HEK293 (cell line): ENCODE measurements around the gene STK26.
A peak's percentile ranks its signal among the peaks of the same experiment; 100 is the strongest.
"Not testable (repeated sequence)": the region's sequence is repeated elsewhere in the genome, so short reads cannot be mapped to it uniquely, and the experiment has no call there.

Experiments used
- CTCF ChIA-PET: fragments of 350-600 bp; formaldehyde crosslinking; extraction: SDS; loops from one replicate; lab custom pipeline; 2021; ENCODE audit warnings: antibody characterized with exemption; lab: Yijun Ruan, JAX
- POLR2A ChIA-PET: fragments of 300-600 bp; formaldehyde crosslinking; extraction: SDS; loops from one replicate; lab custom pipeline; 2020; ENCODE audit warnings: antibody characterized with exemption, inconsistent platforms; lab: Yijun Ruan, JAX
- H3K27ac ChIP-seq: fragments of 200-500 bp; sonication (Bioruptor generic); 2 replicates; pipeline ENCODE4 v1.5.1; 2014; ENCODE audit warnings: low read depth, low read length, control low read depth, inconsistent platforms; ENCODE audit errors: extremely low read depth
- H3K36me3 ChIP-seq, 2 experiments: fragments of 200-500 bp in 1 of 2; sonication (Bioruptor generic) in 1 of 2; 1 replicate in 1 of 2; 2 replicates in 1 of 2; pipeline ENCODE4 v1.5.1; 2014 to 2017; ENCODE audit warnings: inconsistent platforms in 2 of 2, low read length in 2 of 2; ENCODE audit not compliant: control insufficient read depth in 2 of 2, insufficient read depth in 1 of 2
- H3K4me1 ChIP-seq: fragments of 200-500 bp; sonication (Bioruptor generic); 2 replicates; pipeline ENCODE4 v1.5.1; 2014; ENCODE audit warnings: mild to moderate bottlenecking, low read length, inconsistent platforms; ENCODE audit not compliant: control insufficient read depth, insufficient read depth
- H3K4me3 ChIP-seq: 2 replicates; pipeline ENCODE4 v1.5.1; 2011; ENCODE audit warnings: low read depth, mild to moderate bottlenecking, control low read depth, low read length, moderate library complexity
- H3K9me3 ChIP-seq: fragments of 200-500 bp; sonication (Bioruptor generic); 2 replicates; pipeline ENCODE4 v1.5.1; 2014; ENCODE audit warnings: low read depth, low read length, inconsistent platforms; ENCODE audit not compliant: control insufficient read depth, insufficient read depth
- GLIS1 ChIP-seq: fragments of 450-650 bp; formaldehyde crosslinking; IDR thresholded peaks from 2 replicates; pipeline ENCODE4 v1.5.1; 2016; ENCODE audit warnings: missing biosample characterization, missing genetic modification characterization
- HOXA7 ChIP-seq: sonication (generic); formaldehyde crosslinking; IDR thresholded peaks from 2 replicates; pipeline ENCODE4 v1.8.1; 2022; ENCODE audit warnings: missing genetic modification reagents, borderline replicate concordance
- WT1 ChIP-seq: fragments of 450-650 bp; formaldehyde crosslinking; IDR thresholded peaks from 2 replicates; pipeline ENCODE4 v1.5.1; 2016; ENCODE audit warnings: missing biosample characterization, missing genetic modification characterization
- ZBTB48 ChIP-seq: fragments of 450-650 bp; formaldehyde crosslinking; IDR thresholded peaks from 2 replicates; pipeline ENCODE4 v1.5.1; 2016; ENCODE audit warnings: missing biosample characterization, missing genetic modification characterization
- ZIC2 ChIP-seq: fragments of 450-650 bp; formaldehyde crosslinking; IDR thresholded peaks from 2 replicates; pipeline ENCODE4 v1.5.1; 2016; ENCODE audit warnings: missing biosample characterization, missing genetic modification characterization
- ZNF157 ChIP-seq: fragments of 450-650 bp; formaldehyde crosslinking; IDR thresholded peaks from 2 replicates; pipeline ENCODE4 v1.5.1; 2016; ENCODE audit warnings: missing biosample characterization, missing genetic modification characterization
- ZNF341 ChIP-seq: fragments of 450-650 bp; formaldehyde crosslinking; IDR thresholded peaks from 2 replicates; pipeline ENCODE4; 2016; ENCODE audit warnings: low read depth, missing biosample characterization, missing genetic modification characterization
- ZNF366 ChIP-seq: fragments of 450-650 bp; formaldehyde crosslinking; conservative IDR thresholded peaks from 2 replicates; pipeline ENCODE4 v1.5.1; 2016; ENCODE audit warnings: missing biosample characterization, missing genetic modification characterization
- ZNF37A ChIP-seq: fragments of 450-650 bp; IDR thresholded peaks from 2 replicates; pipeline ENCODE4 v1.5.1; 2018; ENCODE audit warnings: missing biosample characterization, missing genetic modification characterization
- ZNF548 ChIP-seq: fragments of 450-650 bp; formaldehyde crosslinking; IDR thresholded peaks from 2 replicates; pipeline ENCODE4 v1.5.1; 2016; ENCODE audit warnings: missing biosample characterization, missing genetic modification characterization
- ZNF658 ChIP-seq: fragments of 450-650 bp; formaldehyde crosslinking; IDR thresholded peaks from 2 replicates; pipeline ENCODE4; 2016; ENCODE audit warnings: missing biosample characterization, missing genetic modification characterization
- ZNF830 ChIP-seq: fragments of 450-650 bp; IDR thresholded peaks from 2 replicates; pipeline ENCODE4 v1.5.0; 2018; ENCODE audit warnings: missing biosample characterization, missing genetic modification characterization, low read depth, mild to moderate bottlenecking, moderate library complexity
- TF ChIP-seq, protein P1 (sequence below): fragments of 450-650 bp; formaldehyde crosslinking; IDR thresholded peaks from 2 replicates; pipeline ENCODE4 v1.5.1; 2016; ENCODE audit warnings: missing biosample characterization, missing genetic modification characterization
- TF ChIP-seq, protein P2 (sequence below): fragments of 450-650 bp; formaldehyde crosslinking; IDR thresholded peaks from 2 replicates; pipeline ENCODE4 v1.5.1; 2017; ENCODE audit warnings: missing biosample characterization, missing genetic modification characterization
- TF ChIP-seq, protein P3 (sequence below): fragments of 450-650 bp; formaldehyde crosslinking; IDR thresholded peaks from 2 replicates; pipeline ENCODE4 v1.5.1; 2016; ENCODE audit warnings: missing biosample characterization, missing genetic modification characterization
- TF ChIP-seq, protein P4 (sequence below): fragments of 450-650 bp; formaldehyde crosslinking; IDR thresholded peaks from 2 replicates; pipeline ENCODE4 v1.5.1; 2016; ENCODE audit warnings: missing biosample characterization, missing genetic modification characterization
- TF ChIP-seq, protein P5 (sequence below): fragments of 450-650 bp; formaldehyde crosslinking; IDR thresholded peaks from 2 replicates; pipeline ENCODE4 v1.5.1; 2016; ENCODE audit warnings: missing biosample characterization, missing genetic modification characterization, borderline replicate concordance
- TF ChIP-seq, protein P6 (sequence below): fragments of 450-650 bp; formaldehyde crosslinking; IDR thresholded peaks from 2 replicates; pipeline ENCODE4 v1.5.1; 2016; ENCODE audit warnings: missing biosample characterization, missing genetic modification characterization

Gene STK26

DNA sequence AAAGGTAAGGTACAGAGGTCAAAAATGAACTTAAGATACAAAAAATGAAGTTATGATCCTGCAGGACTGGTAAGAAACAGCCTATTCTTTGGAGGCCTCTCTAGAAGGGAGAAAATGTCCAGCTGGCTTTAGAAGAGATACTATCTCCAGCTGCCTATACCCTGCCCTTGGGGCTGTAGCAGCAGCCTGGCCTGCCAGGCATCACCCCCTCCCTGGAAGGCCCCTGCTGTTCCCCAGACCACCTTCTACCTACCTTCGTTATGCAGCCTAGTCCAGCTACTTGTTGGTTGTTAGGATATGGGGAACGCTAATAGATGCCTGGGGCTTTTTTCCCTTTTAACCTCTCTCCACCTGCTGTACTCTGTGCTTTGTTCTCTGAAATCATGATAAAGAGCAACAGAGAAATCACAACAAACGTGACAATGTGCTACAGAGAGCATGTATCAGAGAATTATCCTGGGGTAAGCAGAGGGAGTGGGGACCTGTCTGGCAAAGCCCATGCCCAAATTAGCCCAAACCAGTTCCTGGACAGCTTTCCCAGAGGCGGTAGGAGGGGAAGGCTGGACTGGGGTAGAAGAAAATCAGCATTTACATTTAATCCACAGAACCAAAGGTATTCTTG lies 70.2 kb downstream of the STK26 start:
- no peak overlapping the region for H3K27ac ChIP-seq
- no peaks in the 10 kb centered on the region for H3K36me3 ChIP-seq
- no peaks in the 10 kb centered on the region for H3K9me3 ChIP-seq
- no peak overlapping the region for H3K4me3 ChIP-seq
- no peaks in the 10 kb centered on the region for H3K4me1 ChIP-seq
- ChIA-PET CTCF (interaction anchor here (0.5 to 4.9 kb wide), 11 partner anchors 10 to 1122 kb away, joined by 3 to 35 read pairs (median 7); partner anchors contain the start of gene RAP2C), POLR2A (no interaction called here)
- peak; percentile 57; the same call in 1 of the 2 replicates for TF ChIP-seq ZNF341 (tag by site-specific recombination)
- TF ChIP-seq ZNF548 (tag by site-specific recombination): no peak
- TF ChIP-seq, protein P1, sequence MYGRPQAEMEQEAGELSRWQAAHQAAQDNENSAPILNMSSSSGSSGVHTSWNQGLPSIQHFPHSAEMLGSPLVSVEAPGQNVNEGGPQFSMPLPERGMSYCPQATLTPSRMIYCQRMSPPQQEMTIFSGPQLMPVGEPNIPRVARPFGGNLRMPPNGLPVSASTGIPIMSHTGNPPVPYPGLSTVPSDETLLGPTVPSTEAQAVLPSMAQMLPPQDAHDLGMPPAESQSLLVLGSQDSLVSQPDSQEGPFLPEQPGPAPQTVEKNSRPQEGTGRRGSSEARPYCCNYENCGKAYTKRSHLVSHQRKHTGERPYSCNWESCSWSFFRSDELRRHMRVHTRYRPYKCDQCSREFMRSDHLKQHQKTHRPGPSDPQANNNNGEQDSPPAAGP (tag by site-specific recombination): no peak
- TF ChIP-seq, protein P2, sequence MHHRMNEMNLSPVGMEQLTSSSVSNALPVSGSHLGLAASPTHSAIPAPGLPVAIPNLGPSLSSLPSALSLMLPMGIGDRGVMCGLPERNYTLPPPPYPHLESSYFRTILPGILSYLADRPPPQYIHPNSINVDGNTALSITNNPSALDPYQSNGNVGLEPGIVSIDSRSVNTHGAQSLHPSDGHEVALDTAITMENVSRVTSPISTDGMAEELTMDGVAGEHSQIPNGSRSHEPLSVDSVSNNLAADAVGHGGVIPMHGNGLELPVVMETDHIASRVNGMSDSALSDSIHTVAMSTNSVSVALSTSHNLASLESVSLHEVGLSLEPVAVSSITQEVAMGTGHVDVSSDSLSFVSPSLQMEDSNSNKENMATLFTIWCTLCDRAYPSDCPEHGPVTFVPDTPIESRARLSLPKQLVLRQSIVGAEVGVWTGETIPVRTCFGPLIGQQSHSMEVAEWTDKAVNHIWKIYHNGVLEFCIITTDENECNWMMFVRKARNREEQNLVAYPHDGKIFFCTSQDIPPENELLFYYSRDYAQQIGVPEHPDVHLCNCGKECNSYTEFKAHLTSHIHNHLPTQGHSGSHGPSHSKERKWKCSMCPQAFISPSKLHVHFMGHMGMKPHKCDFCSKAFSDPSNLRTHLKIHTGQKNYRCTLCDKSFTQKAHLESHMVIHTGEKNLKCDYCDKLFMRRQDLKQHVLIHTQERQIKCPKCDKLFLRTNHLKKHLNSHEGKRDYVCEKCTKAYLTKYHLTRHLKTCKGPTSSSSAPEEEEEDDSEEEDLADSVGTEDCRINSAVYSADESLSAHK (tag by site-specific recombination): no peak
- TF ChIP-seq ZIC2 (tag by site-specific recombination): no peak

DNA sequence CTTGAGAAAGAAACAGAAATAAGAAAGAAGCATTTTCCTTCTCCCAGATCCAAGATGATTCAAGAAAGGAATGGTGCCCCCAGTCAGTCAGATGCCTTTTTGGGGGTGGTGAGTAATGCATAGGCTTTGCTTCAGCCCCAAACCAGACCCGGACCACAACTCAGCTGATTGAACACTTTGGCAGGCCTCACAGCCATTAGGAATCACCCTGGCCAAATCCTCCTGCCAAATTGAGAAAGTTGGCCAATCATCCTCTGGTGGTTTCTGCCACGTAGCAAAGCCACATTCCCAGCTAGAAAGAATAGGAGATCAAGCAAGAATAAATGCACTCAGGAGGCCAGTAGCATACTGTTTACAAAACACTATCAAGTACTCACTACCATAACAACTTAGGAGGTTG lies 71.1 kb downstream of the STK26 start:
- Histone ChIP-seq H3K27ac (no peak overlapping the region), H3K9me3 (no peaks in the 10 kb centered on the region), H3K36me3 (no peaks in the 10 kb centered on the region), H3K4me3 (no peak overlapping the region), H3K4me1 (no peaks in the 10 kb centered on the region)
- TF ChIP-seq ZNF37A (no peak), HOXA7 (CRISPR knock-in tag) (no peak), ZNF366 (tag by site-specific recombination) (no peak), WT1 (no peak), ZBTB48 (tag by site-specific recombination) (no peak), GLIS1 (tag by site-specific recombination) (no peak), ZNF658 (tag by site-specific recombination) (no peak), ZNF157 (no peak), ZNF830 (no peak)
- TF ChIP-seq, protein P3, sequence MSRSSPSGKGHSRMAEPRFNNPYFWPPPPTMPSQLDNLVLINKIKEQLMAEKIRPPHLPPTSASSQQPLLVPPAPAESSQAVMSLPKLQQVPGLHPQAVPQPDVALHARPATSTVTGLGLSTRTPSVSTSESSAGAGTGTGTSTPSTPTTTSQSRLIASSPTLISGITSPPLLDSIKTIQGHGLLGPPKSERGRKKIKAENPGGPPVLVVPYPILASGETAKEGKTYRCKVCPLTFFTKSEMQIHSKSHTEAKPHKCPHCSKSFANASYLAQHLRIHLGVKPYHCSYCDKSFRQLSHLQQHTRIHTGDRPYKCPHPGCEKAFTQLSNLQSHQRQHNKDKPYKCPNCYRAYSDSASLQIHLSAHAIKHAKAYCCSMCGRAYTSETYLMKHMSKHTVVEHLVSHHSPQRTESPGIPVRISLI (tag by site-specific recombination): no peak
- TF ChIP-seq, protein P4, sequence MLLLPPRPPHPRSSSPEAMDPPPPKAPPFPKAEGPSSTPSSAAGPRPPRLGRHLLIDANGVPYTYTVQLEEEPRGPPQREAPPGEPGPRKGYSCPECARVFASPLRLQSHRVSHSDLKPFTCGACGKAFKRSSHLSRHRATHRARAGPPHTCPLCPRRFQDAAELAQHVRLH (tag by site-specific recombination): no peak
- TF ChIP-seq, protein P5, sequence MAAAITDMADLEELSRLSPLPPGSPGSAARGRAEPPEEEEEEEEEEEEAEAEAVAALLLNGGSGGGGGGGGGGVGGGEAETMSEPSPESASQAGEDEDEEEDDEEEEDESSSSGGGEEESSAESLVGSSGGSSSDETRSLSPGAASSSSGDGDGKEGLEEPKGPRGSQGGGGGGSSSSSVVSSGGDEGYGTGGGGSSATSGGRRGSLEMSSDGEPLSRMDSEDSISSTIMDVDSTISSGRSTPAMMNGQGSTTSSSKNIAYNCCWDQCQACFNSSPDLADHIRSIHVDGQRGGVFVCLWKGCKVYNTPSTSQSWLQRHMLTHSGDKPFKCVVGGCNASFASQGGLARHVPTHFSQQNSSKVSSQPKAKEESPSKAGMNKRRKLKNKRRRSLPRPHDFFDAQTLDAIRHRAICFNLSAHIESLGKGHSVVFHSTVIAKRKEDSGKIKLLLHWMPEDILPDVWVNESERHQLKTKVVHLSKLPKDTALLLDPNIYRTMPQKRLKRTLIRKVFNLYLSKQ (tag by site-specific recombination): no peak
- TF ChIP-seq, protein P6, sequence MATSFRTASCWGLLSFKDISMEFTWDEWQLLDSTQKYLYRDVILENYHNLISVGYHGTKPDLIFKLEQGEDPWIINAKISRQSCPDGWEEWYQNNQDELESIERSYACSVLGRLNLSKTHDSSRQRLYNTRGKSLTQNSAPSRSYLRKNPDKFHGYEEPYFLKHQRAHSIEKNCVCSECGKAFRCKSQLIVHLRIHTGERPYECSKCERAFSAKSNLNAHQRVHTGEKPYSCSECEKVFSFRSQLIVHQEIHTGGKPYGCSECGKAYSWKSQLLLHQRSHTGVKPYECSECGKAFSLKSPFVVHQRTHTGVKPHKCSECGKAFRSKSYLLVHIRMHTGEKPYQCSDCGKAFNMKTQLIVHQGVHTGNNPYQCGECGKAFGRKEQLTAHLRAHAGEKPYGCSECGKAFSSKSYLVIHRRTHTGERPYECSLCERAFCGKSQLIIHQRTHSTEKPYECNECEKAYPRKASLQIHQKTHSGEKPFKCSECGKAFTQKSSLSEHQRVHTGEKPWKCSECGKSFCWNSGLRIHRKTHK (tag by site-specific recombination): no peak
- TF ChIP-seq, protein P2 (tag by site-specific recombination): no peak
- POLR2A ChIA-PET: no interaction called here
- CTCF ChIA-PET: interaction anchor here (0.7 to 4.9 kb wide), 2 partner anchors 16 to 120 kb away, joined by 4 to 35 read pairs; no protein-coding TSS in a partner anchor

DNA sequence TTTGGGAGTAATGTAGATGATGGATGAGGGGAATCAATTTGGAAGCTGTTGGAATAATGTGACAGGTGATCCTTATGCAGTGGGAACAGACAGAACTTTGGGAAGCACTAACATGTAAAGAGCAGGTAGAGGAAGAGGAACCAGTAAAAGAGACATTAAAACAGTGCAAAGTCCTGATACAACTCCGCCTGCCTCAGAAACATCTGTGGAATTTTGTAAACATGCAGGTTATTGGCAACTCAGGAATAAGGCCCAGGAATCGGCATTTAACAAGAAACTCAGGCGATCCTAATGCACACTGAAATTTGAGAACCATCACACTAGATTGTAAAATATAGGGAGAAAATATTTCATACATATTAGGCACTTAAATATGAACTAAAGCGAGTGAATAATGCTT lies 75.6 kb downstream of the STK26 start:
- H3K9me3 ChIP-seq, H3K4me3 ChIP-seq, H3K4me1 ChIP-seq, POLR2A ChIA-PET, H3K27ac ChIP-seq, H3K36me3 ChIP-seq: not testable (repeated sequence)
- CTCF ChIA-PET: interaction anchor here (0.7 kb wide), 1 partner anchor 36 kb away, joined by 4 read pairs; no protein-coding TSS in a partner anchor
